HepG2 (cell line): ENCODE data around the gene MT1M. TPM values are rescaled to one million over a fixed set of nuclear protein-coding genes. Genes with fewer than 3 reads are reported as not detected.

Experiments used
- ARNT ChIP-seq: fragments of 450-650 bp; IDR thresholded peaks from 2 replicates; pipeline ENCODE4 v1.6.1; 2017
- ARNTL ChIP-seq: sonication (generic); formaldehyde crosslinking; IDR thresholded peaks from 2 replicates; pipeline ENCODE4 v1.4.0; 2020; ENCODE audit warnings: mild to moderate bottlenecking, missing genetic modification reagents
- BCL3 ChIP-seq: sonication (generic); formaldehyde crosslinking; IDR thresholded peaks from 2 replicates; pipeline ENCODE4 v1.5.1; 2020; ENCODE audit warnings: mild to moderate bottlenecking, missing genetic modification reagents, moderate library complexity
- CTCF ChIP-seq: sonication (generic); formaldehyde crosslinking; IDR thresholded peaks from 2 replicates; pipeline ENCODE4 v1.5.0; 2020; ENCODE audit warnings: mild to moderate bottlenecking, missing genetic modification reagents, moderate library complexity
- DMAP1 ChIP-seq: IDR thresholded peaks from 2 replicates; pipeline ENCODE4 v1.6.1; 2016
- MAF1 ChIP-seq: sonication (generic); formaldehyde crosslinking; IDR thresholded peaks from 2 replicates; pipeline ENCODE4 v1.5.0; 2020; ENCODE audit warnings: missing genetic modification reagents, borderline replicate concordance
- MTF2 ChIP-seq: sonication (generic); formaldehyde crosslinking; IDR thresholded peaks from 2 replicates; pipeline ENCODE4 v1.5.0; 2020; ENCODE audit warnings: missing genetic modification reagents, borderline replicate concordance
- NFATC3 ChIP-seq: sonication (generic); formaldehyde crosslinking; IDR thresholded peaks from 2 replicates; pipeline ENCODE4 v1.5.1; 2020; ENCODE audit warnings: mild to moderate bottlenecking, missing genetic modification reagents
- PITX1 ChIP-seq: sonication (generic); formaldehyde crosslinking; IDR thresholded peaks from 2 replicates; pipeline ENCODE4 v1.5.1; 2020; ENCODE audit warnings: mild to moderate bottlenecking, missing genetic modification reagents
- POLR2G ChIP-seq: fragments of 200-400 bp; formaldehyde crosslinking; IDR thresholded peaks from 2 replicates; pipeline ENCODE4 v1.6.1; 2018; ENCODE audit warnings: mild to moderate bottlenecking, low read depth, low read length, moderate library complexity
- RARG ChIP-seq: sonication (generic); formaldehyde crosslinking; IDR thresholded peaks from 2 replicates; pipeline ENCODE4 v1.4.0; 2020; ENCODE audit warnings: low read depth, mild to moderate bottlenecking, missing genetic modification reagents
- RBAK ChIP-seq: sonication (generic); formaldehyde crosslinking; IDR thresholded peaks from 2 replicates; pipeline ENCODE4 v1.5.1; 2020; ENCODE audit warnings: mild to moderate bottlenecking, missing genetic modification reagents
- THAP11 ChIP-seq: IDR thresholded peaks from 2 replicates; pipeline ENCODE4 v1.6.1; 2016; ENCODE audit warnings: missing biosample characterization, missing genetic modification reagents
- ZFP37 ChIP-seq: sonication (generic); formaldehyde crosslinking; IDR thresholded peaks from 2 replicates; pipeline ENCODE4 v1.4.0; 2020; ENCODE audit warnings: missing genetic modification reagents, borderline replicate concordance
- ZKSCAN1 ChIP-seq: fragments of 150-350 bp; IDR thresholded peaks from 2 replicates; pipeline ENCODE4 v1.6.1; 2014; ENCODE audit warnings: low read length
- ZNF136 ChIP-seq: sonication (generic); formaldehyde crosslinking; IDR thresholded peaks from 2 replicates; pipeline ENCODE4 v1.8.1; 2022; ENCODE audit warnings: low read depth, mild to moderate bottlenecking, moderate library complexity, missing genetic modification reagents
- ZNF20 ChIP-seq: sonication (generic); formaldehyde crosslinking; IDR thresholded peaks from 2 replicates; pipeline ENCODE4 v1.4.0; 2020; ENCODE audit warnings: mild to moderate bottlenecking, moderate library complexity, missing genetic modification reagents
- ZNF235 ChIP-seq: sonication (generic); formaldehyde crosslinking; IDR thresholded peaks from 2 replicates; pipeline ENCODE4 v1.8.1; 2023; ENCODE audit warnings: mild to moderate bottlenecking, missing genetic modification reagents, borderline replicate concordance
- ZNF343 ChIP-seq: sonication (generic); formaldehyde crosslinking; IDR thresholded peaks from 2 replicates; pipeline ENCODE4 v1.4.0; 2020; ENCODE audit warnings: mild to moderate bottlenecking, missing genetic modification reagents
- ZNF383 ChIP-seq: sonication (generic); formaldehyde crosslinking; IDR thresholded peaks from 2 replicates; pipeline ENCODE4 v1.4.0; 2020; ENCODE audit warnings: missing genetic modification reagents, mild to moderate bottlenecking, borderline replicate concordance
- ZNF567 ChIP-seq: sonication (generic); formaldehyde crosslinking; IDR thresholded peaks from 2 replicates; pipeline ENCODE4 v1.8.1; 2023; ENCODE audit warnings: mild to moderate bottlenecking, missing genetic modification reagents, borderline replicate concordance
- ZNF598 ChIP-seq: sonication (generic); formaldehyde crosslinking; IDR thresholded peaks from 2 replicates; pipeline ENCODE4 v1.5.1; 2020; ENCODE audit warnings: mild to moderate bottlenecking, missing genetic modification reagents, borderline replicate concordance
- ZNF891 ChIP-seq: sonication (generic); formaldehyde crosslinking; IDR thresholded peaks from 2 replicates; pipeline ENCODE4 v1.5.0; 2020; ENCODE audit warnings: mild to moderate bottlenecking, missing genetic modification reagents
- ZSCAN5A ChIP-seq: sonication (generic); formaldehyde crosslinking; IDR thresholded peaks from 2 replicates; pipeline ENCODE4 v1.8.0; 2022; ENCODE audit warnings: mild to moderate bottlenecking, missing genetic modification reagents, borderline replicate concordance
- polyA plus RNA-seq, 8 experiments: library from polyadenylated mRNA; depleted of rRNA in 3 of 8; stranded (reverse) in 7 of 8; unstranded in 1 of 8; fragments of >200 nt; fragmentation: Illumina TruSeq in 4 of 8; extraction: Trizol in 4 of 8; gene quantifications; 2 replicates each; pipeline versions ENCODE4 v1.2.1 to v1.2.3, GENCODE V29; 2011 to 2016; ENCODE audit warnings: low read depth in 4 of 8, missing spikeins in 1 of 8, mixed read lengths in 1 of 8; ENCODE audit not compliant: insufficient read depth in 1 of 8
- total RNA-seq, 5 experiments: library from RNA; depleted of rRNA; stranded (reverse); fragments of >200 nt; fragmentation: Illumina TruSeq; extraction: Trizol; gene quantifications; 2 replicates each; pipeline ENCODE4 v1.2.3, GENCODE V29; 2016; ENCODE audit warnings: low read depth in 1 of 5
- TF ChIP-seq, protein P1 (sequence below): IDR thresholded peaks from 2 replicates; pipeline ENCODE4 v1.6.1; 2018; ENCODE audit warnings: missing genetic modification reagents

MT1M gene
- total and polyA plus RNA-seq, 2 of the 13 experiments (the other 11 are each of a cell fraction or from before 2014, with no cell fraction given), result 4.6 TPM; not detected in 1

- no peak for TF ChIP-seq NFATC3 (CRISPR knock-in tag)
- no peak for TF ChIP-seq ZNF383 (CRISPR knock-in tag)
- 0 out of 2 replicates have a peak, but pooled peaks have one; percentile 35 for TF ChIP-seq ARNTL (CRISPR knock-in tag)
- TF ChIP-seq RARG (CRISPR knock-in tag), result no peak
- TF ChIP-seq MAF1 (CRISPR knock-in tag), result no peak
- TF ChIP-seq ZNF20, result no peak
- peak; percentile 13; the same call in 1 of the 2 replicates for TF ChIP-seq ZNF598 (CRISPR knock-in tag)
- TF ChIP-seq MTF2 (CRISPR knock-in tag), result no peak
- 0 out of 2 replicates have a peak, but pooled peaks have one; percentile 31 for TF ChIP-seq ZNF343
- no peak for TF ChIP-seq ARNT
- TF ChIP-seq, protein P1, sequence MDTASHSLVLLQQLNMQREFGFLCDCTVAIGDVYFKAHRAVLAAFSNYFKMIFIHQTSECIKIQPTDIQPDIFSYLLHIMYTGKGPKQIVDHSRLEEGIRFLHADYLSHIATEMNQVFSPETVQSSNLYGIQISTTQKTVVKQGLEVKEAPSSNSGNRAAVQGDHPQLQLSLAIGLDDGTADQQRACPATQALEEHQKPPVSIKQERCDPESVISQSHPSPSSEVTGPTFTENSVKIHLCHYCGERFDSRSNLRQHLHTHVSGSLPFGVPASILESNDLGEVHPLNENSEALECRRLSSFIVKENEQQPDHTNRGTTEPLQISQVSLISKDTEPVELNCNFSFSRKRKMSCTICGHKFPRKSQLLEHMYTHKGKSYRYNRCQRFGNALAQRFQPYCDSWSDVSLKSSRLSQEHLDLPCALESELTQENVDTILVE (CRISPR knock-in tag), result no peak
- no peak for TF ChIP-seq ZNF891 (CRISPR knock-in tag)
- 0 out of 2 replicates have a peak, but pooled peaks have one; percentile 32 for TF ChIP-seq ZNF136 (CRISPR knock-in tag)
- no peak for TF ChIP-seq ZNF567 (CRISPR knock-in tag)
- TF ChIP-seq PITX1, result peak; percentile 28; the same call in 1 of the 2 replicates
- TF ChIP-seq CTCF, result peak; percentile 59
- peak; percentile 78; the same call in 1 of the 2 replicates for TF ChIP-seq BCL3 (CRISPR knock-in tag)
- no peak for TF ChIP-seq ZFP37
- no peak for TF ChIP-seq POLR2G
- no peak for TF ChIP-seq ZKSCAN1
- no peak for TF ChIP-seq ZSCAN5A (CRISPR knock-in tag)
- no peak for TF ChIP-seq THAP11 (CRISPR knock-in tag)
- no peak for TF ChIP-seq DMAP1 (CRISPR knock-in tag)
- no peak for TF ChIP-seq RBAK (CRISPR knock-in tag)
- TF ChIP-seq ZNF235, result no peak
These were observed 10.8 kb downstream of the MT1M start (continued) for GRCh38 chr16:56643080-56643778.
